Measurements from ENCODE around the gene SPRYD4.
"Not testable (repeated sequence)": the region's sequence is repeated elsewhere in the genome, so short reads cannot be mapped to it uniquely, and the experiment has no call there.

SPRYD4 gene

GRCh38 chr12:56437430-56438176 lies 30.8 kb upstream of the SPRYD4 start:
- TF ChIP-seq CTCF (IDR thresholded peaks at IDR 0.05; ENCODE audit: borderline replicate concordance, insufficient read depth, low read depth, low read length) = no peak
- H3K4me3 ChIP-seq (ENCODE audit: low read depth, low read length) = no peak overlapping the region

- not testable (repeated sequence) for H3K4me3 ChIP-seq (ENCODE audit: low read depth, low read length)
Observed at GRCh38 chr12:56443208-56443607, 25.2 kb upstream of the SPRYD4 start.

- peak within 1 kb of the TSS; percentile 87 for H3K4me3 ChIP-seq (ENCODE audit: low read depth, low read length)
Observed at GRCh38 chr12:56448860-56449621, 19.3 kb upstream of the SPRYD4 start, which contains the start of gene TIMELESS. TSS of gene TIMELESS (minus strand) at chr12:56449426. CDS start at chr12:56434170, 15,256 bp downstream.

GRCh38 chr12:56449622-56449984 lies 18.8 kb upstream of the SPRYD4 start:
- peak overlapping the region; percentile 87 for H3K4me3 ChIP-seq (ENCODE audit: low read depth, low read length)
- TF ChIP-seq CTCF (IDR thresholded peaks at IDR 0.05; ENCODE audit: borderline replicate concordance, insufficient read depth, low read depth, low read length) = no peak

More at GRCh38 chr12:56448860-56449621, 19.3 kb upstream of the SPRYD4 start, which contains the start of gene TIMELESS:
- TF ChIP-seq CTCF (IDR thresholded peaks at IDR 0.05; ENCODE audit: borderline replicate concordance, insufficient read depth, low read depth, low read length) = no peak

GRCh38 chr12:56450241-56450640 lies 18.1 kb upstream of the SPRYD4 start:
- no peak overlapping the region for H3K4me3 ChIP-seq (ENCODE audit: low read depth, low read length)
- no peak for TF ChIP-seq CTCF (IDR thresholded peaks at IDR 0.05; ENCODE audit: borderline replicate concordance, insufficient read depth, low read depth, low read length)

- TF ChIP-seq CTCF (IDR thresholded peaks at IDR 0.05; ENCODE audit: borderline replicate concordance, insufficient read depth, low read depth, low read length) = no peak
- H3K4me3 ChIP-seq (ENCODE audit: low read depth, low read length) = no peak overlapping the region
Observed at GRCh38 chr12:56451147-56451546, 17.2 kb upstream of the SPRYD4 start.

- no peak for TF ChIP-seq CTCF (IDR thresholded peaks at IDR 0.05; ENCODE audit: borderline replicate concordance, insufficient read depth, low read depth, low read length)
- no peak within 1 kb of the TSS for H3K4me3 ChIP-seq (ENCODE audit: low read depth, low read length)
Observed at GRCh38 chr12:56454557-56454956, 13.8 kb upstream of the SPRYD4 start, which contains the start of gene MIP. TSS of gene MIP (minus strand) at chr12:56454657. CDS start at chr12:56454613, 44 bp downstream.

Data from GM12875 (cell line).